ENCODE data around the gene PHF21B.

GRCh38 chr22:44894321-44894720 is 115.5 kb downstream of the PHF21B start:
- no peak for TF ChIP-seq CTCF (IDR thresholded peaks at IDR 0.05)
- no peak for TF ChIP-seq EP300 (IDR thresholded peaks at IDR 0.05)
- no peak for TF ChIP-seq POLR2A (IDR thresholded peaks at IDR 0.05)
- no peak for TF ChIP-seq POLR2AphosphoS5 (IDR thresholded peaks at IDR 0.05)

All from suprapubic skin (tissue), 4 donors.